ENCODE data around the gene MPPED2.

The MPPED2 gene, protein sequence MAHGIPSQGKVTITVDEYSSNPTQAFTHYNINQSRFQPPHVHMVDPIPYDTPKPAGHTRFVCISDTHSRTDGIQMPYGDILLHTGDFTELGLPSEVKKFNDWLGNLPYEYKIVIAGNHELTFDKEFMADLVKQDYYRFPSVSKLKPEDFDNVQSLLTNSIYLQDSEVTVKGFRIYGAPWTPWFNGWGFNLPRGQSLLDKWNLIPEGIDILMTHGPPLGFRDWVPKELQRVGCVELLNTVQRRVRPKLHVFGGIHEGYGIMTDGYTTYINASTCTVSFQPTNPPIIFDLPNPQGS

DNA sequence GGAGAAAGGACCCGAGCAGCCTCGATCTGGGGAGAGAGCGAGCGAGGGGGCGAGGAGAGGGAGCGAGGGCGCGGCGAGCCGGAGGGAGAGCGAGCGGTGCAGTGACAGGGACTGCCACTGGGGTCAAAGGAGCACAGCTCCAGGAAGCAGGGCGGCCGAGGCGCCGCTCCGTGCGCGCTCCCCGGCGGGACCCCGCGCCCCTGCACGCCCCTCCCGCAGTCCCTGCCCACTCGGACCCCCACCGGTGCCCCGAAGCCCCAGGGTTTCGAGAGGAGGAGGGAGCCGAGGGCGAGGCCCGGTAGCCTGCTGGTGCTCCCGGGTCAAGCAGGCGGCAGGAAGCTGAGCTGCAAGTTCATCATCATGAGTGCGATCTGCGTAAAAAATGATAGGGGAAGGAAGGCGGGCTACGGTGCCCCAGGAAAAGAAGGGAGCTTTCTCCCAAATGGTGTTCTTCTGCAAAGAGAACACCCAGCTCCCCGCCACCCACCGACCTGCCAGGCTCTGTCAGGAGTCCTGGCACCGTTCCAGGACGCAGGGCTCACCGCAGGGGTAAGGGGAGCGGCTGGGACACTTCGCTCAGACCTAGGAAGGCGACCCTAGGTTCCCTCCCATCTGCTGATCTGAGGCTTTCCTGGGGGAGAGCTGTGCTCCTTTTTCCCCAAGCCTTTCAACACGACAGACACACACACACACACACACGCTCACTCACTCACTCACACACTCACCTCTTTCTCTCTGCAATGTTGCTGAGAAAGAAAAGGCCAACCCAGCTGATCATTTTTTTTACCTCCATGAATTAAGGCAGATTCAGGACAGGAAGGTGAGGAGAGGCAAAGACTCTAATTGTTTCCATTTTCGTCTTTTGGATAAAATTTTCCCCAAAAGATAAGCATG lies at the start of gene MPPED2:
TSS of gene MPPED2 (minus strand) at position 103 of the 894 bp plus-strand sequence. CDS start 5,980 bp downstream, outside the sequence.
- peak; percentile 24 for DNase-seq (ENCODE audit: low read depth)

DNA sequence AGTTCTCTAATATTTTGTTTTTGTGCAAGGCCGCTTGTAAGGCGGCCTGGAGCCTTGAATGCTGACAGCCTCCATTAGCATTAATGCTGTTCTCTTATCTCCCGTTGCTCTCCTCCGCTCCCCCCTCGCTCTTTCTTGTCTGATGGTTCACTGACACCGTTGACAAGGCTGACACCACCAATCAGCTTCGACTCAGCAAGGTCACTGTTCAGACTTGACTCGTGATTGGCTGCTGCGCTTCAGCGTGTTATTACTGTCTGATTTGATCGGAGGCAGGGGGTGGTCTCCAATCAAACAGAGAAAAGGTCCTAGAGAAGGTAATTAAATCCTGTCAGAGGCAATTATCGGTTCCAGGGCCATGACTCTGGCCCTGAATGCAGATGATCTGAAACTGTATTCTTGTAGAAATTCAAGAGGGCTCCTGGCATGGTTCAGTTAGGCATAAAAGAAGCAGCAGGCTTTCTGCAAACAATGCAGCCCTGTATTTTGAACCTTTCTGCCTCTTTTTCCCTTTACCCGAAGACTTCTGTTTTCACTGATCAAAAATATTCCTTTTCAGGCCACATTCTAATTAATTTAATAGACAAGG lies 49.3 kb upstream of the MPPED2 start:
- DNase-seq (ENCODE audit: low read depth) = no peak

DNA sequence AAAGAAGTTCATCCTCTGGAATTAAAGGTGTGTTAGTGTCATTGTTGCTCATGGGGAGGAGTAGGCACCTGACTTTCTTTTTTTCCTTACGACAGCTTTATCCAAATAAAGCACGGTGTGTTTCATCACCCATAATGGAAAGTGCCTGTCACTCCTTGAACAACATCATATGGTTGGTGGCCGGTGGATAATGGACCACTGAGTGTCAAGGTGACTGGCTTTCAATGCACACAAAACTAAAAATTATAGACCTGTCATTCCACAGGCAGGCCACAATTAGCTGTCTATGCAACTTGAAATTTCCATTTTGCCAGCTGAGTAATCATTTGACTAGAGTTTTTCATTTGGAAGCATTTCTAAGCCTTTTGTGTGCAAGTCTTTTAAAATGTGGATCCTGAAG lies 45.0 kb upstream of the MPPED2 start:
- DNase-seq (ENCODE audit: low read depth) = no peak

DNA sequence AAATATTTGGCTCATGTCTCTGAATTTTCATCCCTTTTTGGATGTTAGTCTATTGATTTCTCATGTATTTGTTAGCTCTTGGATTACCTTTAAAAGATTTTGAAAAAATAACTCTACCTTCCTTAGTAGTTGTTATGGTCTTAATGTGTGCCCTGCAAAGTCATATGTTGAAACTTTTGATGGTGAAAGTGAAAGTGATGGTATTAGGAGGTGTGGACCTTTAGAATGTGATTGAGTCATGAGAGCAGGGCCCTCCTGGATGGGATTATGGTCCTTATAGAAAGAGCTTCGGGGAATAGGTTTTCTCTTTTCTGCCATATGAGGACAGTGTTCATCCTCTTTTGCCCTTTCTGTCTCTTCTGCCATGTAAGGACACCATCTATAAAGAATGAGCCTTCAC lies 33.6 kb upstream of the MPPED2 start:
- no peak for DNase-seq (ENCODE audit: low read depth)

DNA sequence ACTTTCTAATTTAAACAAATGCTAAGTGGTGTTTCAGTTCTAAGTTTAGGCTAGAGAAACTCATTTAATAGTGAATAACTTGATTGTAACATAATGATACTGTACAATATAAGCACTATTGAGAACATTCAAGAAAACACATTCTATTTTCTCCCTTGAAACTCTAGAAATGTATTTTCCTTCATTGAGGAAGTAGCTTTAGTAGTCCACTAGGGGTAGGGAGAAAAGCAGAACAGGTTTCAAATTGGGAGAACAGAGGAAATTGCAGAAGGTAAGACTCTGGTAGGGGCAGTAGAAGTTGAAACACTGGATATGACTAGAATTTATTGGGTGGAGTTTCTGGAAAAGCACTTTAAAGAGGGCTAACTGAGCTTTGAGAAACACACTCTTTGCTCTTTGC lies 31.6 kb upstream of the MPPED2 start:
- DNase-seq (ENCODE audit: low read depth) = no peak

DNA sequence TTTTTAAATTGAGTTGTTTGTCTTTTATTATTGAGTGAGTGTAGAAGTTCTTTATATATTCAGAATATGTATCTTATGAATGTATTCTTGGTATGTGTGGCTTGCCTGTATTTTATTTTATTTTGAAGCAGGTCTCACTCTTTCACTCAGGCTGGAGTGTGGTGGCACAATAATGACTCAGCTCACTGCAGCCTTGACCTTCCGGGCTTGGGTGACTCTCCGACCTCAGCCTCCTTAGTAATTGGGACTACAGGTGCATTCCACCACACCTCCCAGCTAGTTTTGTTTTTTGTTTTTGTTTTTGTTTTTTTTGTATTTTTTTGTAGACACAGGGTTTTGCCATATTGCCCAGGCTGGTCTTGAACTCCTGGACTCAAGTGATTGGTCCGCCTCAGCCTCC lies 24.5 kb upstream of the MPPED2 start:
- no peak for DNase-seq (ENCODE audit: low read depth)

DNA sequence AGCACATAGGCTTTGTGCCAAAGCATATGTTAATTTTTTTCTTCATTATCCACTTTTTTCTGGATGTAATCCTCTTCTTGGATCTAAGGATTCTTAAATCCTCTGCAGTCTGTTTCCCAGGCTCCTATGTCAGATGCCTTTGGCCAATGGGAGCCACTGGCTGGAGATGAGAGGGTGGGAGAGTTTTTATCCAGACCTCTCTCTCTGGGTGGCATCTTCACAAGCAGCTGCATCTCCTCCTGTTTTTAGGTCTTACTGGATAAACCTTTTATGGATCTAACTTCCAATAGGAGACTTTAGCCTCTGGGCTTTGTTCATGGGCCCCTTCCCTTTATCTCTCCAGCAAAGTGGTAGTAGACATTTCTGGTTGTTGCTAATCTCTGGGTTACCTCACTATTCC lies 22.4 kb upstream of the MPPED2 start:
- no peak for DNase-seq (ENCODE audit: low read depth)

DNA sequence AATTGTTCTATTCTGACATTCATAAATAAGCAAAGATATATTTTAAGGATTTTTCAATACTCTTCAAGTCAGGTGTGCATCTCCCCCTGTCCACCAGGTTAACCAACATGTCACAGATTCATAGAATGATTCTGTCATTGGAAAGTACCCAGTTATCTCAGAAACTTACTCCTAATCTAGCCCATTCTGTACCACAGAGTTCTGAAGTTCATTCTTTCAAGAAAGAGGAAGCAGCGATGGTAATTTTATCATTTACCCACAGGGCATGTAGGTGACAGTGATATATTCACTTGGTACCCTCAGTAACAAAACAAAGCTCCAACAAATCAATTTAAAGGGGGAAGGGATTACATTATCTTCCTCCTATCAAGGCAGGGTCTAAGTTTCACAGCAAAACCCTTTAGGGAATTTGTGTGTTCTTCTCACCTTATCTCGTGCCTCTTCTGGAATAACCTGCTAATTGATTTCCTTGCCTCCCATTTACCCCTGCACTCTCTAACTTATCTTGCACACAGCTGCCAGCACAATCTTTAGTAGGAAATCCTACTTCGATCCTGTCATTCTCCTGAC lies 19.0 kb upstream of the MPPED2 start:
- no peak for DNase-seq (ENCODE audit: low read depth)

DNA sequence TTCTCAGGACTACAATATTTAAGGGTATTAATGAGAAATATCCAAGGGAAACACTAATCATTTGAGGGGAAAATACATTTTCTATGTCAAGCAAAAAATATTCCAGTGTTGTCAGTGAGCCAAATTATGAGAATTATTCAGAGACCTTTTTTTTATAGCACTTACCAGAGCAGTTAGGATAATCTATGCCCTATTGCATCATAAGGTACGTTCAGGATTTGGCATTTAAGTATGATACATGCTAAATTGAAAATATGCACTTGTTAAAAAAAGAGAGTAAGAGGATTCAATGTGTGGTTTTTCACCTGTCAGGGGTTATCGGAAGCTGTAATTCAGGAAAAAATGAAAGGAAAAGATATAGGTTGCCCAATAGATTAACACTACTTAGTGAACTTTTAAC lies 17.2 kb upstream of the MPPED2 start:
- DNase-seq (ENCODE audit: low read depth) = no peak

DNA sequence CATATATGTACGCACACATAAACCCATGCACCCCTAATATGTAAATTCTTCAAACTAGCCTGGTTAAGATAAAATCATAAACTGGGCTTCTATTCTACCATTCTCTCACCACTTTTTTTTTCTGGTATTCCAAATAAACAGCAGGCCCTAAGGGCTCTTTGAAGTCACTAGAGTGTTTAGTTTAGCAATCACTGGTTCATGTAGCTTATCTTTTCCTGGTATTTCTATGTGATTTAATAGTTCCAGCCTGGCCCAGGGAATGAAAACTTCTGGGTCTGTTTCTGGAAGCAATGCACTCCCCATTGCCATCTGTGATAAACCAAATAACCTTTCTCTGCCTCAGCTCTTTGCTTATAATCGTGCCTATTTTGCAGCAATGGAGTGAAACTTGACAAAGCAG lies 10.7 kb upstream of the MPPED2 start:
- no peak for DNase-seq (ENCODE audit: low read depth)

DNA sequence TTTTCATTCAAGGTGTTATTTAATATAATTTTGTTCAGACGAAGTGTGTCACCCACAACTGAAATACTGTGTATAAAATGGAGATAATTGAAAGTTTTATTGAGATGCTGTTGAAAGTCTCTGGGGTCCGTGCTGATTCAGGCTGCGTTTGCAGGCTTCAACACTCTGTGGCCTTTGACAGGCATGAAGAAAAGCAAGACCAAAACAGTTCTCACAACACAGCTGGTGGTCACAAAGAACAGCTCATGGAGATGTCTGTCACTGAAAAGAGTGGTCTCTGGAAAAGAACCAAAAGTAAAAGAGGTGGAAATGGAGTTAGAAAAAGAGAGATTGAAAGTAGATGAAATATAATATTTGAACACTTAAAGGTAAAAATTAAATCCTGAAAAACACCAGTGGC lies 9.8 kb upstream of the MPPED2 start:
- DNase-seq (ENCODE audit: low read depth) = no peak

DNA sequence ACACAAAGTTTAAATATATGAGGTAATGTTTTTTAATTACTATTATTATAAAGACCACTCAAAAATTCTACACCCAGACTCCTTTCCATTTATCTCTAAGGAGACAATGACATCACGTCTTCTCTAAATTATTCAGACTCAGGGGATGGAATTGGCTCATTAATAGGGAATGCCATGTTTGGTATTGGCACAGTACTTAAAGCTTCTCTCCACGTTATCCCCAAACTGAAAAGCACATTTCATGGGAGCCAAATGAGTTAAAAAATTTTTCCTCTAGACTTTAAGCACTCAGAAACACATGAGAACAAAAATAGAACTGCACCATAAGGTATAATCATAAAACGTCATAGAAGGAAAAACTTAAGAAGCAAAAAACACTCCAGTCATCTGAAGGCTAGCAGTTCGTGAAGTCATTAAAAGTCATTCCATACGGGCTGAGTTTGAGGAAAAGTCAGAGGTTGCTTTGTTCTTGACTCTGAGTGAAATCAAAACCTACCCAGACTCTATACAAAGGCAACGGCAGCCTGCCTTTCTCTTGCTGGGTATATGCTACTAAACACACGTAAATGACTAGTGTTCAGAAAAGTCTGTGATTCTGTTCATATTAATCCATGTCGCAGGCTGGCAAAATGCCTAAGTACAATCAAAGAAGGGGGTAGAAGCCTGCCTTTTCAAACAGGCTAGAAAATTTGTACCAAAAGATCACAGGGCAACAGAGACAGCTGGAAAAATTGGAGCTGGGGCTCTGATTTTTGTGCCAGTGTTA lies 8.7 kb upstream of the MPPED2 start:
- DNase-seq (ENCODE audit: low read depth) = no peak

DNA sequence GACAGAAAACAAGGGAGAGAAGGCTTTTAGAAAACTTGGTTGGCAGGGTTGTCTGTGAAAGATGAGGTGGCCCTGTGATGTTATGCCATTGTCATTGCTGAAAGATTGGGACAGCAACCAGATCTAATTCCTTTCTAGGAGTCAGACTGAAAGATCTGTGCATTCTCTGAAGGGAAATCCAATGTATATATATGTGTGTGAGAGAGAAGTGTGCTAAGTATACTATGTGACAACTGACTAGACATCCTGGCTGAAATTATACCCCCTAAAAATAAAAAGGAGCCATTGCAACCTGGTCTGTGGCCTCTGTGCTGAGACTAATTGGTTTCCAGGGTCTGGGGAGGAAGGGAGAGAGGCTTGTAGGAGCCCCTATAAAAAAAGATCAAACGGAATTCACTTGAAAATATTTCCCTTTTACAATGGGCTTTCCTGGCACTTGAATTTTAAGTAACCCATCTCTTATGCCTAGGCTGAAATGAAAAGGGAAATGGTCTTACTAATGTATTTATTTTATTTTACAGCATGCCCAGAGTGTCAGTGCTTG lies 1.2 kb upstream of the MPPED2 start:
- DNase-seq (ENCODE audit: low read depth) = no peak

DNA sequence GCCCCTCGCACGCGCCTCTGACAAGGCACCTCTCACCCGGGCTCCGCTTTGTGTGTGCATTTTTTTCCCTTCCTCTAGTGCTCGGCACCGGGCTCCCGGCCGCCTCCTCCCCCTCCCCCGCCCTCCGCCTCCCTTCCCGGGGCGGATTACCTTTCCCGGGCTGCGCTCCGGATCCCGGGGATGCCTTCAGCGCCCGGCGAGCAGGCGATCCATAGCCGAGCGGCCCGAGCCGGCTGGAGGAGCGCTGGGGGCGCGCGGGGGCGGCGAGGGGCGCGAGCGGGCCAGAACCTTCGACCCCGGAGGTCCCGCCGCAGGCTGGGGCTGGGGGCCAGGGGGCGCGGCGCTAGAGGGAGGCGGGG lies 282 bp downstream of the MPPED2 start:
- DNase-seq (ENCODE audit: low read depth) = no peak

DNA sequence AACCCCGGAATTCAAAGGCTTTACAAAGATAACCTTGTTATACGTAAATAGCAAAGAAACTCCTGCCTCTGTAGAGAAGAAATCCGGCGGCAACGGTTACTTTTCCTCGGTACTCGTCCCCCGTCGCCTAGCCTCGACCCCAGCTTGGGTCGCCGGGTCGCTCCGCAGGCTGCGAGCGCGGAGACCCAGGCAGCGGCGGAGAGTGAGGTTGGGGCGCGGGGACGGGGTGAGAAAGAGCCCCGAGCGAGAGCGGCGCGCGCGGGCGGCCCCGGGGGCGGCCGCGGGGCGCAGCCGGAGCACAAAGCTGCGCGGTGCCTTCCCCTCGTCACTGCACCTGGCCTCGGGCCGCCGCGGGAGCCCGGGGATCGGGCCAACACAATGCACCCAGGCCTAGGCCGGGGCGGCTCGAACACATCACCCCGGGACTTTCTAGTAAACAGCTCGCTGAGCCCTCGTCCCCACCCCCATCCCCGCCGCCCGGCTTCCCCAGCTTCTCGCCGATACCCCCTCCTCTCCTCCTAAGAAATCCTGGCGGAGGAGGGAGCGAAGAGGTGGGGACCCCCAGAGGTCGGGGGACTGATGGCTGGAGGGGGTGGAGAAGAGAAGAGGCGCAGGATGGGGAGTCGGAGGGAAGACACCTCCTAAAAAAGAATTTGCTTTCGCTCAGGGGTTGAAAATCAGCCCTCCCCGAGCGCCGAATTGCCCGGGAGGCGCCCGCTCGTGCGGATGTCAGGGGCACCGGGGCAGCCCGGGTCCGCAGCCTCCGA lies 845 bp downstream of the MPPED2 start:
- no peak for DNase-seq (ENCODE audit: low read depth)

DNA sequence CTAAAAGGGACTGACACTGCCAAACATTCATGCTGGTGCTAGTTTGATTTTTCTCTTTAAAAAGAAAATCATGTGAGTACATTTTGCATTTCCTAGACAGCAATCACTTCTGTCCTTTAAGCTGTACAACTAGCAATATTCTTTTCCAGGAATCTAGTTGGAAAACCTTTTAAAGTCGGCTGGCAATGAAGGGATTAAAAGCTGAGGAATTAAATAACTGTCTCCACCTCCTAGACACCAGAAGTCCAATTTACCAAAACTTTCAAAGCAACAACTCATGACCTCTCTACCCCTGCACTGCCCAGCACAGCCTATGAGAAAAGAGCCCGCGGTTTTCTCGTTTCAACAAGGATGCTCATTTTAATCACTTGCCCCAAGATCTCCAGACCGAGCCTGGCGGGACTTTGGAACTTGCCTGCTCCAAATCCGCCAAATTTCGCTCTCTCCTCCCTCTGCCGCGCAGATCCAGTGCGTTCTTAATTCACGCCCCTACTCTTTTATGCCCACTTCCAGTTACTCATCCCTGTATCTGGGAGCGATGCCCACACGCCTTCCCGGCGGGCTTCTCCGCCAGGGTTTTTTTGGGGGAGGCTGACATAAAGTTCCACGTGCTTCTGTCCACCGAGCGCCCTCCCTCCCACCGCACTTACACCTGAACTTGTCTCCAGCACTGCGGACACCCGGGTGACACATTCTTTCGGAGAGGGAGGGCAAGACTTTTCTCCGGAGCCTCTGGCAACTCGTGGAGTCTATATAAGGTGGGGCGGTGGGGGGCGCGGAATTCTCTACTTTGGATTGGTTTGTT lies 2.5 kb downstream of the MPPED2 start:
- DNase-seq (ENCODE audit: low read depth) = no peak

DNA sequence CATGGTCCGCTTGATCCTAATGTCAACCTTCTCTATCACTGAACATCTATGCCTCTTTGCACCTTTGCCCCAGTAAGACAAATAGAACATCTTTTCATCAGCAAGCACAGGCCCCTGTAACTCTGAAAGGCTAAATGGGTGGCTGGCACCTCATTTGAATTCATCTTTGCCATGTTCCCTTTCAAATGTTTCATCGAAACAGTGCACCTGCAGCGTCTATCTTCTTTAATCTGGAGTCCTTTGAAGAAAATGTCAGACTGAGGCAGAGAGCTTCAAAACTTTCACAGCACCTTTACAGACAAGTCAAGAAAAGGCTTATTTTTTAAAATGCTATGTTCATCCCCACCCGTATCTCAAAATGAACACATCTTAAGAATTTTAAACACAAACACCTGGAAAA lies 3.4 kb downstream of the MPPED2 start:
- no peak for DNase-seq (ENCODE audit: low read depth)

DNA sequence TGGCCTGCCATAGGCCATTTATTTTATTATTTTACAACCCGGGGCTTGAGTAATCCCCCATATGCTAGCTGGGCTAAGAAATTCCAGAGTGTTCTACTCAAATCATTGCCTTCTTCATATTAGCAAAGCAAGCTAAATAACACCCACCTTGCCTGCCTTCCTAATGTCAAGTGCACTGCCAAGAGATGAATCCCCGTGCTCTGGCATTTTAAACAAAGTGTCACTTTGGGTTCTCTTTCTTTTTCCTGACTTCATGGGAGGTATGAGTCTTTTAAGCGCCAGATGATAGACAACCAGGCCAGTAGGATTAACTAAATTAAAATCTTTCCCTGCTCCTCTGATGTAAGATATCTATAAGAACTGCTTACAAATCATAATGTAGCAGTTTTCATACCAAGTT lies 4.5 kb downstream of the MPPED2 start:
- no peak for DNase-seq (ENCODE audit: low read depth)

DNA sequence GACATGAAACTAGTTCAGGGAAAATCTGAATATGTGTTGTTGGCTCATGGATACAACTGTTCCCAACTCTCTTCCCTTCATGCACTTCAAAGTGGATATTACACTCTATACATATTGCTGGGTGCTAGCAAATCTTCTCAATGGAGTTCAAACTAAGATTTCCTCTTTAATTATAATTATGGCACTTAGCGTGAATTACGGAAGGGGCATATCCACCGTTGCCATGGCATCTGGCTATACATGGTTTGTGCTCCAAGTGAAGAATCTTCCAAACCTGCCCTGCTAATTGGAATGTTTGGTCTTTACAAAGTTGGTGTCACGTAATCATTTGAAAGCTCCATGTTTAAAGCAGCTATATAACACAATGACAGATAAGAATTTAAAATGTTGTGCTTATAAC lies 5.6 kb downstream of the MPPED2 start:
- DNase-seq (ENCODE audit: low read depth) = no peak

All from activated T-cell treated with anti-CD3 and anti-CD28 coated beads for 48 hours (primary cell).